Liver (tissue), 3 donors: ENCODE measurements around the gene UGT1A5.

Experiments used
- ATF3 ChIP-seq: IDR thresholded peaks from 2 replicates; pipeline ENCODE4 v1.6.1; 2016; ENCODE audit warnings: antibody characterized with exemption
- CTCF ChIP-seq: fragments of 150-350 bp; IDR thresholded peaks from 2 replicates; pipeline ENCODE4 v1.5.1; 2017; ENCODE audit warnings: improper control_type of control experiment, low read depth, low read length; ENCODE audit not compliant: missing input control
- EGR1 ChIP-seq, 2 donors: IDR thresholded peaks; 2 replicates each; pipeline ENCODE4 v1.6.1; 2016 to 2018; ENCODE audit warnings: antibody characterized with exemption in 2 of 2, low read depth in 2 of 2
- FOXA1 ChIP-seq: IDR thresholded peaks from 2 replicates; pipeline ENCODE4 v1.6.1; 2016; ENCODE audit warnings: antibody characterized with exemption
- FOXA2 ChIP-seq: IDR thresholded peaks from 2 replicates; pipeline ENCODE4 v1.6.1; 2016; ENCODE audit warnings: antibody characterized with exemption
- HNF4A ChIP-seq, 2 donors: conservative IDR thresholded peaks; 2 replicates each; pipeline ENCODE4 v1.6.1; 2016; ENCODE audit warnings: antibody characterized with exemption in 2 of 2, mild to moderate bottlenecking in 2 of 2
- HNF4G ChIP-seq: IDR thresholded peaks from 2 replicates; pipeline ENCODE4 v1.6.1; 2016; ENCODE audit warnings: antibody characterized with exemption
- JUND ChIP-seq, 2 donors: IDR thresholded peaks; 2 replicates each; pipeline ENCODE4 v1.6.1; 2016; ENCODE audit warnings: antibody characterized with exemption in 2 of 2
- MAX ChIP-seq: IDR thresholded peaks from 2 replicates; pipeline ENCODE4 v1.6.1; 2016; ENCODE audit warnings: antibody characterized with exemption
- RAD21 ChIP-seq, 2 donors: IDR thresholded peaks; 2 replicates each; pipeline ENCODE4 v1.6.1; 2016; ENCODE audit warnings: antibody characterized with exemption in 2 of 2, mild to moderate bottlenecking in 2 of 2
- REST ChIP-seq: IDR thresholded peaks from 2 replicates; pipeline ENCODE4 v1.6.1; 2016; ENCODE audit warnings: antibody characterized with exemption, mild to moderate bottlenecking
- SP1 ChIP-seq: IDR thresholded peaks from 2 replicates; pipeline ENCODE4 v1.6.1; 2018; ENCODE audit warnings: antibody characterized with exemption, mild to moderate bottlenecking
- TAF1 ChIP-seq: conservative IDR thresholded peaks from 2 replicates; pipeline ENCODE4 v1.6.1; 2016; ENCODE audit warnings: antibody characterized with exemption, mild to moderate bottlenecking
- YY1 ChIP-seq: IDR thresholded peaks from 2 replicates; pipeline ENCODE4 v1.6.1; 2016; ENCODE audit warnings: antibody characterized with exemption, mild to moderate bottlenecking
- donor health status: healthy.
- donor health status: healthy.

GRCh38 chr2:233699424-233700027, 13.2 kb upstream of the UGT1A5 start:
- TF ChIP-seq HNF4A (conservative IDR thresholded peaks at IDR 0.05) (no peak), CTCF (no peak), REST (no peak), ATF3 (no peak), TAF1 (no peak), RAD21 (IDR thresholded peaks at IDR 0.05) (no peak), YY1 (no peak), FOXA2 (no peak), HNF4G (no peak), JUND (IDR thresholded peaks at IDR 0.05) (no peak), FOXA1 (no peak), MAX (no peak), SP1 (no peak), EGR1 (IDR thresholded peaks at IDR 0.05; ENCODE audit: low read depth in 2 of 2) (no peak)
